ENCODE measurements around the gene LMNA. TPM values are rescaled to one million over a fixed set of nuclear protein-coding genes. Genes with fewer than 3 reads are reported as not detected.
A peak's percentile ranks its signal among the peaks of the same experiment; 100 is the strongest.

LMNA gene
- total and polyA plus RNA-seq, 10 of the 15 experiments (the other 5 are each of a cell fraction or from before 2014, with no cell fraction given) = 0.42 to 334 (median 81.1) TPM

- no peak for TF ChIP-seq PRDM15 (CRISPR knock-in tag; IDR thresholded peaks at IDR 0.05)
- TF ChIP-seq ETV6 (conservative IDR thresholded peaks at IDR 0.05 in 1 of 2, IDR thresholded peaks at IDR 0.05 in 1 of 2; ENCODE audit: borderline replicate concordance in 1 of 2, low read depth in 1 of 2) = no peak
- TF ChIP-seq CBFB (IDR thresholded peaks at IDR 0.05; ENCODE audit: low read depth) = 0 out of 2 replicates have a peak, but pooled peaks have one; percentile 34
- no peak for TF ChIP-seq IRF4 (IDR thresholded peaks at IDR 0.05; ENCODE audit: low read depth, low read length)
- TF ChIP-seq JUND (IDR thresholded peaks at IDR 0.05; ENCODE audit: low read depth, low read length) = no peak
- peak; percentile 94 for TF ChIP-seq RAD21 (IDR thresholded peaks at IDR 0.05; ENCODE audit: insufficient read depth, low read depth, low read length)
- TF ChIP-seq NR2C1 (IDR thresholded peaks at IDR 0.05) = no peak
- no peak for TF ChIP-seq HCFC1 (IDR thresholded peaks at IDR 0.05; ENCODE audit: low read length)
- TF ChIP-seq LARP7 (IDR thresholded peaks at IDR 0.05) = no peak
- TF ChIP-seq ZNF687 (IDR thresholded peaks at IDR 0.05) = no peak
- TF ChIP-seq KLF5 (IDR thresholded peaks at IDR 0.05; ENCODE audit: partially characterized antibody) = no peak
- no peak for TF ChIP-seq SIN3A (IDR thresholded peaks at IDR 0.05; ENCODE audit: low read depth, low read length)
- TF ChIP-seq MEF2B (IDR thresholded peaks at IDR 0.05; ENCODE audit: partially characterized antibody, poor library complexity, severe bottlenecking) = peak; percentile 25
- TF ChIP-seq BCL11A (IDR thresholded peaks at IDR 0.05; ENCODE audit: low read depth, low read length) = no peak
- TF ChIP-seq EZH2 (IDR thresholded peaks at IDR 0.05; ENCODE audit: borderline replicate concordance, control insufficient read depth, low read depth, low read length) = no peak
- no peak for TF ChIP-seq SRF (IDR thresholded peaks at IDR 0.05; ENCODE audit: low read depth in 2 of 2, low read length in 2 of 2)
- TF ChIP-seq MEF2A (IDR thresholded peaks at IDR 0.05; ENCODE audit: insufficient read depth, low read depth, low read length) = 0 out of 2 replicates have a peak, but pooled peaks have one; percentile 38
- TF ChIP-seq EED (IDR thresholded peaks at IDR 0.05; ENCODE audit: low read depth) = peak; percentile 28; the same call in 1 of the 2 replicates
- TF ChIP-seq SMARCA5 (IDR thresholded peaks at IDR 0.05) = peak; percentile 56; the same call in 1 of the 2 replicates
- TF ChIP-seq NFYB (IDR thresholded peaks at IDR 0.05; ENCODE audit: insufficient read depth, low read depth, low read length) = no peak
- no peak for TF ChIP-seq ZNF622 (IDR thresholded peaks at IDR 0.05)
- TF ChIP-seq BRCA1 (IDR thresholded peaks at IDR 0.05; ENCODE audit: low read depth, low read length) = no peak
- no peak for TF ChIP-seq CEBPB (IDR thresholded peaks at IDR 0.05; ENCODE audit: borderline replicate concordance in 1 of 2, low read depth in 2 of 2, low read length in 2 of 2)
- TF ChIP-seq STAT1 (conservative IDR thresholded peaks at IDR 0.05) = no peak
- TF ChIP-seq NBN (IDR thresholded peaks at IDR 0.05) = peak; percentile 45; the same call in 1 of the 2 replicates
Observed at GRCh38 chr1:156146020-156146768, 31.7 kb downstream of the LMNA start (continued).

All from GM12878 (cell line).